Testis (tissue), 3 donors: ENCODE data around the gene CHRM1. TPM values are rescaled to one million over a fixed set of nuclear protein-coding genes. Genes with fewer than 3 reads are reported as not detected.

Source experiments
- DNase-seq: peaks from one replicate; pipeline ENCODE4 v3.0.0-alpha.2; 2019
- H3K27ac ChIP-seq, 2 donors: fragments of 200-600 bp; sonication (generic); one replicate each; pipeline ENCODE4 v1.5.1; 2019
- H3K27me3 ChIP-seq: fragments of 200-600 bp; sonication (generic); one replicate; pipeline ENCODE4 v1.5.1; 2019
- H3K36me3 ChIP-seq: fragments of 200-600 bp; sonication (generic); one replicate; pipeline ENCODE4 v1.5.1; 2017; ENCODE audit warnings: low read depth; ENCODE audit errors: missing control alignments
- H3K4me1 ChIP-seq: fragments of 200-600 bp; sonication (generic); one replicate; pipeline ENCODE4 v1.5.1; 2019
- H3K4me3 ChIP-seq, 2 donors: fragments of 200-600 bp; sonication (generic); one replicate each; pipeline ENCODE4 v1.5.1; 2017 to 2019
- H3K9me3 ChIP-seq: fragments of 200-600 bp; sonication (generic); one replicate; pipeline ENCODE4 v1.5.1; 2017
- POLR2A ChIP-seq: fragments of 450-650 bp; IDR thresholded peaks from one replicate; pipeline ENCODE4 v1.6.1; 2017; ENCODE audit warnings: antibody characterized with exemption, mild to moderate bottlenecking, moderate library complexity
- WGBS, 2 donors: methylation state at CpG; one replicate each; pipeline ENCODE4 v1.1.5; 2018; 5-methylcytosine and 5-hydroxymethylcytosine counted together
- intact Hi-C: fragments of 100-400 bp; cut with DNase I; formaldehyde crosslinking; loops from one replicate; pipeline ENCODE4 v1.15.1; 2023; ENCODE audit warnings: low total_unique reads
- polyA plus RNA-seq: library from polyadenylated mRNA; stranded (reverse); fragments of 350-450 nt; fragmentation: Illumina TruSeq; extraction: RNeasy Lipid Tissue Mini Kit (QIAGEN cat#74804); gene quantifications from one replicate; pipeline ENCODE4 v1.2.3, GENCODE V29; 2014; ENCODE audit warnings: low read depth, low replicate concordance; ENCODE audit not compliant: insufficient read depth
- total RNA-seq, 2 donors: library from RNA; depleted of rRNA; stranded (reverse); fragments of >200 nt; gene quantifications; one replicate each; pipeline ENCODE4 v1.2.3, GENCODE V29; 2016
- TF ChIP-seq, protein P1 (sequence below), 3 experiments: fragments of 450-650 bp in 2 of 3; fragments of 200-600 bp in 1 of 3; sonication (generic) in 1 of 3; IDR thresholded peaks; one replicate each; pipeline ENCODE4 v1.5.1; 2016 to 2019; ENCODE audit warnings: antibody characterized with exemption in 3 of 3, mild to moderate bottlenecking in 2 of 3, moderate library complexity in 1 of 3

The CHRM1 gene
- total and polyA plus RNA-seq, 3 donors from 2014 or later = 0.06 to 0.45 (median 0.39) TPM

DNA sequence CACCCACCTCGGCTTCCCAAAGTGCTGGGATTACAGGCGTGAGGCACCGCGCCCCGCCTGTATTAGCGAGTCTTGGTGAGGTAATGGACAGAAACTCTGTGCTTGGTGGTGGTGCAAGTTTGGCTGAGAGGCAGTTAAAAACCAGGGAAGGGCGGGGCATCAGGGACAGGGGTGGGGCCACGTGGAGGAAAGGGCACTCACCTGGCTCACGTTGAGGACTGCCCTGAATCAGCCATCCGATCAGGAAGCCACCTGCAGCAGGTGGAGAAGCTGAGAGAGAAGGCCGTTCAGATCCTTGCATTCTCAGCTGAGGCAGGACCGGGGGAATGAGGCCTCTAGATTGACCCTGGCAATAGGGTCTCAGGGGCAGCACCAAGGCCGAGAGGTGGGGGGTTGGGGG is 12.1 kb upstream of the CHRM1 start:
- intact Hi-C loops = no loop called here
- H3K36me3 ChIP-seq = no peaks in the 10 kb centered on the region
- H3K27ac ChIP-seq = no peak overlapping the region
- DNase-seq = no peak
- H3K4me1 ChIP-seq = no peaks in the 10 kb centered on the region
- 85 to 88% methylated on average over 13 of the region's 13 CpGs for WGBS, 2 donors
- H3K27me3 ChIP-seq = no peaks in the 10 kb centered on the region
- TF ChIP-seq, protein P1, sequence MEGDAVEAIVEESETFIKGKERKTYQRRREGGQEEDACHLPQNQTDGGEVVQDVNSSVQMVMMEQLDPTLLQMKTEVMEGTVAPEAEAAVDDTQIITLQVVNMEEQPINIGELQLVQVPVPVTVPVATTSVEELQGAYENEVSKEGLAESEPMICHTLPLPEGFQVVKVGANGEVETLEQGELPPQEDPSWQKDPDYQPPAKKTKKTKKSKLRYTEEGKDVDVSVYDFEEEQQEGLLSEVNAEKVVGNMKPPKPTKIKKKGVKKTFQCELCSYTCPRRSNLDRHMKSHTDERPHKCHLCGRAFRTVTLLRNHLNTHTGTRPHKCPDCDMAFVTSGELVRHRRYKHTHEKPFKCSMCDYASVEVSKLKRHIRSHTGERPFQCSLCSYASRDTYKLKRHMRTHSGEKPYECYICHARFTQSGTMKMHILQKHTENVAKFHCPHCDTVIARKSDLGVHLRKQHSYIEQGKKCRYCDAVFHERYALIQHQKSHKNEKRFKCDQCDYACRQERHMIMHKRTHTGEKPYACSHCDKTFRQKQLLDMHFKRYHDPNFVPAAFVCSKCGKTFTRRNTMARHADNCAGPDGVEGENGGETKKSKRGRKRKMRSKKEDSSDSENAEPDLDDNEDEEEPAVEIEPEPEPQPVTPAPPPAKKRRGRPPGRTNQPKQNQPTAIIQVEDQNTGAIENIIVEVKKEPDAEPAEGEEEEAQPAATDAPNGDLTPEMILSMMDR (IDR thresholded peaks at IDR 0.05) = no peak
- TF ChIP-seq POLR2A = no peak
- H3K9me3 ChIP-seq = no peaks in the 10 kb centered on the region
- no peak overlapping the region for H3K4me3 ChIP-seq

DNA sequence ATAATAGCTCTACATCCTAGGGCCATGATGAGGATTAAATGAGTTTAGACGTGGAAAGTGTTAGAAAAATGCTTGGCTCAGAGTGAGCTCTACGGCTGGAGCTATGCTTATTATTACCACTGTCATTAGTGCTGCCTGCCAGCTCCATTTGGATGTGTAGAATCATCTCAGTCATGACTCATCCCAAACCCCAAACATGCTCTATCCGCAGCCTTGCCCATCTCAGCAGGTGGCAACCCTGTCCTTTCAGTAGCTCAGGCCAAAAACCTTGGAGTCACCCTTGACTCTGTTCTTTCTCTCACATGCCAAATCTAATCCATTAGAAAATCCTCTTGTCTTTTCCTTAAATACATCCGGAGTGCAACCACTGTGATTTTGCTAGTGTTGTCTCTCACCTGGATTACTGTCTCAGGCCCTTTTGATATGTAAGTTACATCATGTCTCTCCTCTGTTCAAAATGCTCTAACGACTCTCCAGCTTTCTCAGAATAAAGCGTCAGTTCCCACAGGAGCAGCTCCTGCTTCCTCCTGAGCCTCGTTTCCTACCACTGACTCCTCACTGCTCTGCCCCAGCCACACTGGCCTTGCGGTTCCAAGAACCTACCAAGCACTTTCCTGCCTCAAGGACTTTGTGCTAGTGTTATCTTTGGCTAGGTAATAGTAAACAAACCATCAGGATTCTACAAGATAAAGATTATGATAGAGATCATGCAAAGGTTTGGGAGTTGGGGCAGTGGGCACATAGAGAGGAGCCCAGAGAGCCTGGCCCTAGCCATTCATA is 10.5 kb upstream of the CHRM1 start:
- WGBS, 2 donors = 72 to 76% methylated on average over 8 of the region's 8 CpGs
- DNase-seq = no peak
- Histone ChIP-seq H3K36me3 (no peaks in the 10 kb centered on the region), H3K27me3 (no peaks in the 10 kb centered on the region), H3K27ac (no peak overlapping the region), H3K4me3 (no peak overlapping the region), H3K9me3 (no peaks in the 10 kb centered on the region), H3K4me1 (peaks cover 4% of the 10 kb centered on the region)
- intact Hi-C loops = no loop called here
- no peak for TF ChIP-seq POLR2A
- TF ChIP-seq, protein P1 (IDR thresholded peaks at IDR 0.05) = no peak

DNA sequence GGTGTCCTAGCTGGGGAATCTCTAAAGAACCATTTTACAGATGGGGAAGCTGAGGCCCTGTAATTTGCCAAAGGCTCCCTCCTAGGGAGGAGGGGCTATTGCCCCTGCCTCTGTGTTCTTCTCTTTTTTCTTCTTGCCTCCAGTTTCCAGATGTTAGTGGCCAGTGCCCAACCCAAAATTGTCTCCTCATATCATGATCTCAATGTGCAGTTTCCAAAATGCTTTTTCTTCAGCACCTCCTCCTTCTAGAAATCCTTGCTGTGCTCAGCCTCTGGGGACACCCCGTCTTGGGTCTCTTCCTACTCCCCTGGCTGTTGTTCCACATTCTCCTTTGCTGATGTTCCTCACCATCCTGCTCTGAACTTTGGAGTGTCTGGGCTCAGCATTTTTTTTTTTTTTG is 9.5 kb upstream of the CHRM1 start:
- Histone ChIP-seq H3K4me1 (peaks cover 6% of the 10 kb centered on the region), H3K36me3 (no peaks in the 10 kb centered on the region), H3K9me3 (no peaks in the 10 kb centered on the region), H3K4me3 (no peak overlapping the region), H3K27ac (no peak overlapping the region), H3K27me3 (no peaks in the 10 kb centered on the region)
- no peak for TF ChIP-seq POLR2A
- TF ChIP-seq, protein P1 (IDR thresholded peaks at IDR 0.05) = no peak
- 45 to 50% methylated on average over 1 of the region's 1 CpG for WGBS, 2 donors
- DNase-seq = no peak
- intact Hi-C loops = no loop called here

DNA sequence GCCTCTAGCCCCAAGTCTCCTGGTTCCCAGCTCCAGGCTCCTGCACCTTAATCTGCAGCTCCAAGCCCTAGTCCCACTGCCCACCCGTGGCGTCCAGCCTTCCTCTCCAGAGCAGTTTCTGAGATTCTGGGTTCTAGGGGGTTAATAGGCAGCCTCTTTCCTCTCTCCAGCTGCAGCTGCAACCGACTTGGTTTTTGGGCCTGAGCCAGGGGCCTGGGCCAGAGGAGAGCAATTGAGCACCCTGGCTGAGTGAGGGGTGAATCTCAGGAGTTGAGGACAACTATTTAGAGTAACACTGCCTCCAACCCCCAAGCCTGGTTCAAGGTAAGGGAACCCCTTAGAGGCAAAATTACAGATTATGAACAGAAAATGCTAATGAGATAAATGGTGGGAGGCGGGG is 9.0 kb upstream of the CHRM1 start:
- Histone ChIP-seq H3K9me3 (no peaks in the 10 kb centered on the region), H3K27ac (no peak overlapping the region), H3K4me1 (peaks cover 6% of the 10 kb centered on the region), H3K27me3 (no peaks in the 10 kb centered on the region), H3K4me3 (no peak overlapping the region), H3K36me3 (no peaks in the 10 kb centered on the region)
- 52 to 61% methylated on average over 4 of the region's 4 CpGs for WGBS, 2 donors
- intact Hi-C loops = no loop called here
- no peak for DNase-seq
- TF ChIP-seq POLR2A = no peak
- TF ChIP-seq, protein P1 (IDR thresholded peaks at IDR 0.05) = no peak

DNA sequence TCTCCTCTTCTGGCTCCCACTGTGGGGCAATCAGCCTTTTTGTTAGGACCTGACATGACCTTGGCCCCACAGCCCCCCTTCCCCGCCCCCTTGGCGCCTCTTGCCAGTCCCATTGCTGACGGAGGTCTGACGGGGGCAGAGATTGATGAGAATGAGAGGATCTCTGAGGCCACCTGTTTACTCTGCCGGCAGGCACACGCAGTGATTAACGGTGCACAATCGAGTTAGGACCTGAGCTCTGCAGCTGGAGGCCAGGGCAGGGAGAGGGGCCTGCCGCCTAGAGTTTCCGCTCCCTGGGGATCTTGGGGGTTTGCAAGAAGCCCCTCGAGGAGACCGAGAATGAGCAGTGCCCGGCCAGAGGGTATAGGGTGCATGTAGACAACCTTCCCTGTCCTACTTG is 6.8 kb upstream of the CHRM1 start:
- H3K27ac ChIP-seq = no peak overlapping the region
- H3K4me1 ChIP-seq = peaks cover 16% of the 10 kb centered on the region
- intact Hi-C loops = no loop called here
- no peak overlapping the region for H3K4me3 ChIP-seq
- no peak for DNase-seq
- H3K27me3 ChIP-seq = no peaks in the 10 kb centered on the region
- 68 to 76% methylated on average over 13 of the region's 13 CpGs for WGBS, 2 donors
- H3K36me3 ChIP-seq = no peaks in the 10 kb centered on the region
- no peak for TF ChIP-seq POLR2A
- TF ChIP-seq, protein P1 (IDR thresholded peaks at IDR 0.05) = no peak
- no peaks in the 10 kb centered on the region for H3K9me3 ChIP-seq
